Kidney (tissue), 14 donors: ENCODE data around the gene HMGB4. TPM values are rescaled to one million over a fixed set of nuclear protein-coding genes. Genes with fewer than 3 reads are reported as not detected.

Source experiments
- DNase-seq, 5 donors: peaks; one replicate each; pipeline ENCODE4 v3.0.0-alpha.2; 2013 to 2020
- FAIRE-seq: peaks from 2 replicates; lab custom pipeline; 2012; peaks lifted over from hg19 to GRCh38; lab: Jason Lieb, UNC
- H3K27ac ChIP-seq, 2 donors: one replicate each; pipeline ENCODE4 v1.7.0; 2013; ENCODE audit warnings: low read depth in 2 of 2, low read length in 2 of 2, inconsistent platforms in 1 of 2
- H3K27me3 ChIP-seq: one replicate; pipeline ENCODE4 v1.7.1; 2013; ENCODE audit warnings: low read length, inconsistent platforms; ENCODE audit not compliant: control insufficient read depth, insufficient read depth
- H3K36me3 ChIP-seq, 3 donors: one replicate each; pipeline versions ENCODE4 v1.7.0 to v1.7.1; 2013; ENCODE audit warnings: low read length in 3 of 3, control low read depth in 1 of 3, inconsistent platforms in 1 of 3; ENCODE audit not compliant: insufficient read depth in 3 of 3, control insufficient read depth in 2 of 3
- H3K4me1 ChIP-seq, 3 donors: one replicate each; pipeline versions ENCODE4 v1.7.0 to v1.7.1; 2013; ENCODE audit warnings: low read length in 3 of 3, inconsistent platforms in 1 of 3, low read depth in 1 of 3; ENCODE audit not compliant: control insufficient read depth in 2 of 3, insufficient read depth in 2 of 3
- H3K4me3 ChIP-seq, 3 donors: one replicate each; pipeline versions ENCODE4 v1.7.0 to v1.8.1; 2013; ENCODE audit warnings: low read length in 3 of 3, control low read depth in 1 of 3, inconsistent platforms in 1 of 3
- H3K9ac ChIP-seq, 3 donors: one replicate each; pipeline versions ENCODE4 v1.7.0 to v1.7.1; 2013; ENCODE audit warnings: low read length in 3 of 3, control low read depth in 1 of 3, inconsistent platforms in 1 of 3
- H3K9me3 ChIP-seq, 3 donors: one replicate each; pipeline versions ENCODE4 v1.7.0 to v1.7.1; 2013; ENCODE audit warnings: low read length in 3 of 3, control low read depth in 1 of 3, inconsistent platforms in 1 of 3; ENCODE audit not compliant: control insufficient read depth in 2 of 3, insufficient read depth in 1 of 3
- CTCF ChIP-seq: IDR thresholded peaks from 3 replicates; pipeline ENCODE4 v1.5.1; 2012; ENCODE audit warnings: mild to moderate bottlenecking, moderate library complexity, borderline replicate concordance; ENCODE audit not compliant: insufficient read depth; ENCODE audit errors: extremely low read depth
- intact Hi-C: fragments of 100-400 bp; cut with DNase I; formaldehyde crosslinking; loops from one replicate; pipeline ENCODE4 v1.11.1; 2022
- polyA plus RNA-seq: library from polyadenylated mRNA; stranded (reverse); fragments of 350-450 nt; fragmentation: Illumina TruSeq; extraction: RNeasy Lipid Tissue Mini Kit (QIAGEN cat#74804); gene quantifications from one replicate; pipeline ENCODE4 v1.2.3, GENCODE V29; 2014; ENCODE audit warnings: low read depth, low replicate concordance; ENCODE audit not compliant: insufficient read depth
- total RNA-seq: library from RNA; stranded (reverse); fragmentation: NEBNext Ultra II Directional; extraction: Animal tissue kit (Norgen Biotek cat#: 25700); gene quantifications from one replicate; pipeline ENCODE4 v1.2.1, GENCODE V29; 2021
- donor health status: control.
- donor health status: control.
- donor health status: control.
- donor health status: control.
- donor health status: control.
- donor health status: DM: yes; HTN: yes; CAD: no.
- donor health status: Normal renal cell carcinoma (clear cell type).

Gene HMGB4
- total and polyA plus RNA-seq, 2 donors from 2014 or later, result not detected

DNA sequence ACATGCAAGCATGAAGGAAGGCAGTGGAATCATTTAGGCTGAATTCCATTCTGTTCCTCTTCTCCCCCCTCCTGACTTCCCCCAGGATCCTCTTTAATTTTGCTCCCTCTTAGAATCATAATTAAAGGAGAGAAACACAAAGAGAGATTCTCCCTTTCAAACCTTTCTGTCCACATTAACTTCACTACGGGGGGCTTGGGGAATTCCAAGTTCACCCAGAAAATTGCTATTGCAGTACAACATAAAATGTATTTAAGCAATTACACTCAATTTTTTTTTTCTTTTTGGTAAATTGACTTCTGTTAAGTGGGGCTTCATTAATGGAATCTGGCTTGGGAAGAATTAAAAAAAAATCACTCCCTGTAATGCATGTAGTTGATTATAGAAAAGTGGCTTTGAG lies 13.4 kb upstream of the HMGB4 start:
- intact Hi-C loops, result no loop called here
- no peaks in the 10 kb centered on the region for H3K9me3 ChIP-seq
- TF ChIP-seq CTCF, result no peak
- H3K4me3 ChIP-seq, result no peak overlapping the region
- H3K36me3 ChIP-seq, result no peaks in the 10 kb centered on the region
- DNase-seq (no peak), FAIRE-seq (no peak)
- no peaks in the 10 kb centered on the region for H3K4me1 ChIP-seq
- H3K9ac ChIP-seq, result no peak overlapping the region
- no peaks in the 10 kb centered on the region for H3K27me3 ChIP-seq
- H3K27ac ChIP-seq, result no peak overlapping the region

DNA sequence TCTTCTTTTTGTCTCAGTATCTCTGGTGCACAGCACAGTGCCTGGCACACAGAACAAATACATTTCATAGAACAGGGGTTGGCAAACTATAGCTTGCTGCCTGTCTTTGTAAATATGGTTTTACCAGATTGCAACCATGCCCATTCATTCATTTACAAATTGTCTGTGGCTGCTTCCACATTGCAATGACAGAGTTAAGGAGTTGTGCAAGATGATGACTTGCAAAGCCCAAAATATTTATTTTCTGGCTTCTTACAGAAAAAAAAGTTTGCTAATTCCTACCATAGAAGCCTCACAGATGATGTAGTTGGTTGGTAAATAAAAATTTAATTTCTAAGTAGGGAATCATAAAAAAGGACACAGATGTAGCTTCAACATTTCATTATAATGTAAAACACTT lies 11.2 kb upstream of the HMGB4 start:
- no peaks in the 10 kb centered on the region for H3K4me1 ChIP-seq
- H3K36me3 ChIP-seq, result no peaks in the 10 kb centered on the region
- H3K9me3 ChIP-seq, result no peaks in the 10 kb centered on the region
- intact Hi-C loops, result no loop called here
- H3K4me3 ChIP-seq, result no peak overlapping the region
- H3K9ac ChIP-seq, result no peak overlapping the region
- TF ChIP-seq CTCF, result no peak
- H3K27me3 ChIP-seq, result no peaks in the 10 kb centered on the region
- FAIRE-seq (no peak), DNase-seq (no peak)
- no peak overlapping the region for H3K27ac ChIP-seq

- FAIRE-seq (no peak), DNase-seq (no peak)
- no peak overlapping the region for H3K4me3 ChIP-seq
- H3K4me1 ChIP-seq, result no peaks in the 10 kb centered on the region
- intact Hi-C loops, result no loop called here
- no peaks in the 10 kb centered on the region for H3K27me3 ChIP-seq
- no peaks in the 10 kb centered on the region for H3K36me3 ChIP-seq
- H3K9ac ChIP-seq, result no peak overlapping the region
- H3K9me3 ChIP-seq, result no peaks in the 10 kb centered on the region
- no peak overlapping the region for H3K27ac ChIP-seq
- no peak for TF ChIP-seq CTCF
Measured at GRCh38 chr1:33853431-33853830, 10.4 kb upstream of the HMGB4 start.

GRCh38 chr1:33854091-33854490 lies 9.8 kb upstream of the HMGB4 start:
- H3K27me3 ChIP-seq, result no peaks in the 10 kb centered on the region
- no peak for TF ChIP-seq CTCF
- DNase-seq, result no peak
- H3K27ac ChIP-seq, result no peak overlapping the region
- H3K4me3 ChIP-seq, result no peak overlapping the region
- no peaks in the 10 kb centered on the region for H3K4me1 ChIP-seq
- H3K9ac ChIP-seq, result no peak overlapping the region
- no peaks in the 10 kb centered on the region for H3K9me3 ChIP-seq
- H3K36me3 ChIP-seq, result no peaks in the 10 kb centered on the region
- intact Hi-C loops, result no loop called here
- no peak for FAIRE-seq
